Fibroblast of lung (primary cell): ENCODE measurements around the gene PGLYRP1. TPM values are rescaled to one million over a fixed set of nuclear protein-coding genes. Genes with fewer than 3 reads are reported as not detected.

Source experiments
- DNase-seq, 2 donors: peaks; one replicate each; pipeline versions ENCODE4 v3.0.0 to v3.0.0-alpha.2; 2010; ENCODE audit warnings: low read depth in 2 of 2
- H2AFZ ChIP-seq: 2 replicates; pipeline ENCODE4 v1.5.1; 2012; ENCODE audit warnings: low read length, control low read depth, inconsistent platforms
- H3K27ac ChIP-seq: 2 replicates; pipeline ENCODE4 v1.5.1; 2011; ENCODE audit warnings: low read length, control low read depth; ENCODE audit not compliant: insufficient read depth
- H3K27me3 ChIP-seq: 2 replicates; pipeline ENCODE4 v1.5.1; 2011; ENCODE audit warnings: mild to moderate bottlenecking, low read length; ENCODE audit not compliant: control insufficient read depth, insufficient read depth
- H3K36me3 ChIP-seq: 2 replicates; pipeline ENCODE4 v1.5.1; 2011; ENCODE audit warnings: low read length; ENCODE audit not compliant: control insufficient read depth, insufficient read depth
- H3K4me1 ChIP-seq: 2 replicates; pipeline ENCODE4 v1.5.1; 2011; ENCODE audit warnings: low read length; ENCODE audit not compliant: control insufficient read depth, insufficient read depth; ENCODE audit errors: extremely low read depth
- H3K4me2 ChIP-seq: 2 replicates; pipeline ENCODE4 v1.5.1; 2011; ENCODE audit warnings: low read length, control low read depth; ENCODE audit not compliant: insufficient read depth; ENCODE audit errors: extremely low read depth
- H3K4me3 ChIP-seq, 4 experiments: fragments of 200-600 bp in 1 of 4; sonication (generic) in 1 of 4; replicated peaks in 1 of 4; 2 replicates each; pipeline ENCODE4 v1.5.1; 2011 to 2016; ENCODE audit warnings: low read length in 4 of 4, low read depth in 3 of 4, mild to moderate bottlenecking in 3 of 4, control low read depth in 2 of 4, inconsistent platforms in 1 of 4, mixed read lengths in 1 of 4; ENCODE audit not compliant: insufficient read depth in 1 of 4; ENCODE audit errors: control extremely low read depth in 1 of 4
- H3K79me2 ChIP-seq: 2 replicates; pipeline ENCODE4 v1.5.1; 2012; ENCODE audit warnings: mild to moderate bottlenecking, low read length, inconsistent platforms; ENCODE audit not compliant: control insufficient read depth, insufficient read depth
- H3K9ac ChIP-seq: 2 replicates; pipeline ENCODE4 v1.5.1; 2011; ENCODE audit warnings: mild to moderate bottlenecking, low read length, control low read depth; ENCODE audit not compliant: insufficient read depth
- H3K9me3 ChIP-seq: 2 replicates; pipeline ENCODE4 v1.5.1; 2012; ENCODE audit warnings: low read depth, low read length; ENCODE audit not compliant: control insufficient read depth, insufficient read depth
- H4K20me1 ChIP-seq: 2 replicates; pipeline ENCODE4 v1.5.1; 2011; ENCODE audit warnings: low read length; ENCODE audit not compliant: control insufficient read depth, insufficient read depth; ENCODE audit errors: extremely low read depth
- CTCF ChIP-seq, 2 donors: IDR thresholded peaks in 1 of 2; conservative IDR thresholded peaks in 1 of 2; 1 replicate in 1 of 2; 2 replicates in 1 of 2; pipeline ENCODE4 v1.5.1; 2011 to 2012; ENCODE audit warnings: low read length in 2 of 2, control low read depth in 1 of 2, inconsistent platforms in 1 of 2, low read depth in 1 of 2, mild to moderate bottlenecking in 1 of 2
- EZH2 ChIP-seq: IDR thresholded peaks from 2 replicates; pipeline ENCODE4 v1.5.1; 2012; ENCODE audit warnings: low read length, control low read depth, mild to moderate bottlenecking; ENCODE audit errors: missing control alignments
- polyA plus RNA-seq, 2 donors: library from polyadenylated mRNA; depleted of rRNA in 1 of 2; stranded (reverse) in 1 of 2; unstranded in 1 of 2; fragments of >200 nt; gene quantifications; 2 replicates each; pipeline ENCODE4 v1.2.1, GENCODE V29; 2011 to 2012; ENCODE audit warnings: missing spikeins in 1 of 2
- total RNA-seq: library from RNA; depleted of rRNA; stranded (reverse); fragments of >200 nt; gene quantifications from 2 replicates; pipeline ENCODE4 v1.2.1, GENCODE V29; 2014

Gene PGLYRP1
- total and polyA plus RNA-seq, 2 donors (not counting 1 experiment from before 2014, with no cell fraction given), result not detected

GRCh38 chr19:46022061-46022430, 807 bp downstream of the PGLYRP1 start:
- Histone ChIP-seq H3K4me3 (no peak overlapping the region), H2AFZ (no peak overlapping the region), H3K36me3 (no peaks in the 10 kb centered on the region), H3K4me2 (no peak overlapping the region), H3K4me1 (no peaks in the 10 kb centered on the region), H3K79me2 (no peaks in the 10 kb centered on the region), H3K27me3 (peaks cover 8% of the 10 kb centered on the region), H3K27ac (no peak overlapping the region), H3K9me3 (no peaks in the 10 kb centered on the region), H4K20me1 (no peaks in the 10 kb centered on the region), H3K9ac (no peak overlapping the region)
- TF ChIP-seq EZH2 (no peak), CTCF (conservative IDR thresholded peaks at IDR 0.05 in 1 of 2, IDR thresholded peaks at IDR 0.05 in 1 of 2; ENCODE audit: low read depth in 1 of 2, low read length in 2 of 2) (no peak)
- DNase-seq, result no peak

GRCh38 chr19:46021531-46022041, 1.3 kb downstream of the PGLYRP1 start:
- no peak overlapping the region for H3K4me3 ChIP-seq
- H3K9me3 ChIP-seq, result no peaks in the 10 kb centered on the region
- H3K27ac ChIP-seq, result no peak overlapping the region
- peaks cover 8% of the 10 kb centered on the region for H3K27me3 ChIP-seq
- TF ChIP-seq CTCF (conservative IDR thresholded peaks at IDR 0.05 in 1 of 2, IDR thresholded peaks at IDR 0.05 in 1 of 2; ENCODE audit: low read depth in 1 of 2, low read length in 2 of 2) (no peak), EZH2 (no peak)
- H2AFZ ChIP-seq, result no peak overlapping the region
- no peak overlapping the region for H3K9ac ChIP-seq
- H3K79me2 ChIP-seq, result no peaks in the 10 kb centered on the region
- no peaks in the 10 kb centered on the region for H4K20me1 ChIP-seq
- H3K4me2 ChIP-seq, result no peak overlapping the region
- DNase-seq, result no peak
- no peaks in the 10 kb centered on the region for H3K36me3 ChIP-seq
- H3K4me1 ChIP-seq, result no peaks in the 10 kb centered on the region

GRCh38 chr19:46020819-46021125, 2.1 kb downstream of the PGLYRP1 start:
- H3K27ac ChIP-seq, result no peak overlapping the region
- no peak overlapping the region for H2AFZ ChIP-seq
- peaks cover 5% of the 10 kb centered on the region for H3K4me1 ChIP-seq
- no peak overlapping the region for H3K4me2 ChIP-seq
- TF ChIP-seq EZH2 (no peak), CTCF (conservative IDR thresholded peaks at IDR 0.05 in 1 of 2, IDR thresholded peaks at IDR 0.05 in 1 of 2; ENCODE audit: low read depth in 1 of 2, low read length in 2 of 2) (no peak)
- no peak for DNase-seq
- no peaks in the 10 kb centered on the region for H3K9me3 ChIP-seq
- no peak overlapping the region for H3K4me3 ChIP-seq
- H3K27me3 ChIP-seq, result peaks cover 12% of the 10 kb centered on the region
- H4K20me1 ChIP-seq, result no peaks in the 10 kb centered on the region
- H3K36me3 ChIP-seq, result no peaks in the 10 kb centered on the region
- H3K79me2 ChIP-seq, result no peaks in the 10 kb centered on the region
- H3K9ac ChIP-seq, result no peak overlapping the region
